ENCODE measurements around the gene MEF2C.

MEF2C gene

DNA sequence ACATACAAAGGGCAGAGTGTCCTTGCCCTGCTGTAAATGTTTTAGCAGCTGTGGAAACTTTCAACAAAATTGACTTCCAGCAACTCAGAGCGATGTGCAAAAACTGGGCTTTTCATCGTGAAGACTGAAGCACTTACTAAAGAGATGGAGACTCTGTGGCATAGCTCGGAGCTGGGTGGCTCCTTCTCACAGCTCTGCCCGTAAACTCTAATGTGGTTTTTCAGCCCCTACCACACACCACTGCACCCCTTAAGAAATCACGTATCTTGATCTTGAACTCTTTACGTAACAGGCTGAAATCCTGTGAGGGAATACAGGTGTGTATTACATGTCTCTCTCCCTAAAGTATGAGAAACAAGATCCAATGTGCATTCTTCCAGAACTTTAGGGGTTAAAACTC is 124.4 kb downstream of the MEF2C start:
- H3K36me3 ChIP-seq (ENCODE audit: insufficient read depth) = no peaks in the 10 kb centered on the region
- no peak overlapping the region for H3K27ac ChIP-seq
- no peak overlapping the region for H3K4me2 ChIP-seq
- H3K27me3 ChIP-seq (ENCODE audit: insufficient read depth, low read depth) = no peaks in the 10 kb centered on the region
- H3K4me3 ChIP-seq (IDR thresholded peaks at IDR 0.05; ENCODE audit: insufficient read depth, low read depth, low read length) = no peak overlapping the region
- TF ChIP-seq CTCF (conservative IDR thresholded peaks at IDR 0.05; ENCODE audit: low read depth, low read length) = no peak
- no peak overlapping the region for H3K9ac ChIP-seq
- H4K20me1 ChIP-seq (ENCODE audit: insufficient read depth) = no peaks in the 10 kb centered on the region
- peaks cover 11% of the 10 kb centered on the region for H3K4me1 ChIP-seq (ENCODE audit: low read depth, poor library complexity, severe bottlenecking)
- H2AFZ ChIP-seq (ENCODE audit: low read depth) = no peak overlapping the region
- no peaks in the 10 kb centered on the region for H3K79me2 ChIP-seq (ENCODE audit: insufficient read depth, low read depth)

- Histone ChIP-seq H3K27ac (no peak overlapping the region), H4K20me1 (ENCODE audit: insufficient read depth) (no peaks in the 10 kb centered on the region), H3K9ac (no peak overlapping the region), H3K79me2 (ENCODE audit: insufficient read depth, low read depth) (no peaks in the 10 kb centered on the region), H3K4me2 (no peak overlapping the region), H3K4me1 (ENCODE audit: low read depth, poor library complexity, severe bottlenecking) (peaks cover 11% of the 10 kb centered on the region), H3K4me3 (IDR thresholded peaks at IDR 0.05; ENCODE audit: insufficient read depth, low read depth, low read length) (no peak overlapping the region), H3K27me3 (ENCODE audit: insufficient read depth, low read depth) (no peaks in the 10 kb centered on the region), H3K36me3 (ENCODE audit: insufficient read depth) (no peaks in the 10 kb centered on the region), H2AFZ (ENCODE audit: low read depth) (no peak overlapping the region)
- no peak for TF ChIP-seq CTCF (conservative IDR thresholded peaks at IDR 0.05; ENCODE audit: low read depth, low read length)
These were observed 124.8 kb downstream of the MEF2C start for GRCh38 chr5:88758184-88758583.

- H3K9ac ChIP-seq = no peak overlapping the region
- peaks cover 9% of the 10 kb centered on the region for H3K4me1 ChIP-seq (ENCODE audit: low read depth, poor library complexity, severe bottlenecking)
- no peak for TF ChIP-seq CTCF (conservative IDR thresholded peaks at IDR 0.05; ENCODE audit: low read depth, low read length)
- H3K27me3 ChIP-seq (ENCODE audit: insufficient read depth, low read depth) = no peaks in the 10 kb centered on the region
- no peak overlapping the region for H2AFZ ChIP-seq (ENCODE audit: low read depth)
- H3K36me3 ChIP-seq (ENCODE audit: insufficient read depth) = no peaks in the 10 kb centered on the region
- H4K20me1 ChIP-seq (ENCODE audit: insufficient read depth) = no peaks in the 10 kb centered on the region
- H3K27ac ChIP-seq = no peak overlapping the region
- H3K79me2 ChIP-seq (ENCODE audit: insufficient read depth, low read depth) = no peaks in the 10 kb centered on the region
- H3K4me2 ChIP-seq = no peak overlapping the region
- no peak overlapping the region for H3K4me3 ChIP-seq (IDR thresholded peaks at IDR 0.05; ENCODE audit: insufficient read depth, low read depth, low read length)
These were observed 126.0 kb downstream of the MEF2C start for GRCh38 chr5:88756953-88757352.

DNA sequence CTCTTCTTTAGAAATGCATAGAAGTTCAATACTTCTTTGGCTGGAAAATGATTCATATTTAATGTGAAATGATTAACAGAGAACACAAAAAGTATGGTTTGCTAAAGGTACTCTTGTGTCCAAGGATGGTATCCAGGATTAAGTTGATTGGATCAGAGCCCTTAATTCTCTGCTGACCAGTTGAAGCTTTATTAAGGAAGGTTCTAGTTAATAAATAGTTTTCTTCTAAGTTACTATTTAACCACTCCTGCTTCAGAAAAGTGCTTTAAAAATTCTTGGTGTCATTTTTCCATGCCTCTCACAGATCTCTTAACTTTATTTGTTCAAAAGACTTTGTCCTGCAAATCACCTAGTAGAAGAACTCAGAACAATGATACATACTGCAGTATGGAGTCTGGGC is 134.3 kb downstream of the MEF2C start:
- no peaks in the 10 kb centered on the region for H3K27me3 ChIP-seq (ENCODE audit: insufficient read depth, low read depth)
- no peak for TF ChIP-seq CTCF (conservative IDR thresholded peaks at IDR 0.05; ENCODE audit: low read depth, low read length)
- H3K9ac ChIP-seq = no peak overlapping the region
- H3K4me2 ChIP-seq = no peak overlapping the region
- no peaks in the 10 kb centered on the region for H3K36me3 ChIP-seq (ENCODE audit: insufficient read depth)
- H3K4me3 ChIP-seq (IDR thresholded peaks at IDR 0.05; ENCODE audit: insufficient read depth, low read depth, low read length) = no peak overlapping the region
- H2AFZ ChIP-seq (ENCODE audit: low read depth) = no peak overlapping the region
- no peaks in the 10 kb centered on the region for H4K20me1 ChIP-seq (ENCODE audit: insufficient read depth)
- no peak overlapping the region for H3K27ac ChIP-seq
- peaks cover 38% of the 10 kb centered on the region for H3K4me1 ChIP-seq (ENCODE audit: low read depth, poor library complexity, severe bottlenecking)
- H3K79me2 ChIP-seq (ENCODE audit: insufficient read depth, low read depth) = no peaks in the 10 kb centered on the region

All from KMS-11 (cell line).